OCI-LY3 (cell line): ENCODE data around the gene RNF217.
"Not testable (repeated sequence)": the region's sequence is repeated elsewhere in the genome, so short reads cannot be mapped to it uniquely, and the experiment has no call there.

Experiments used
- H2AFZ ChIP-seq: fragments of 200-600, 300-600 bp; shearing (Covaris generic); 2 replicates; pipeline ENCODE4 v1.6.0; 2014; ENCODE audit warnings: antibody characterized with exemption, low read depth, low read length
- H3K27ac ChIP-seq: fragments of 200-600, 300-600 bp; sonication (generic); 2 replicates; pipeline ENCODE4 v1.5.1; 2014; ENCODE audit warnings: mild to moderate bottlenecking, low read length, moderate library complexity, mixed read lengths
- H3K27me3 ChIP-seq: fragments of 200-600, 300-600 bp; sonication (generic); 2 replicates; pipeline ENCODE4 v1.6.1; 2014; ENCODE audit warnings: low read depth, low read length, mixed read lengths
- H3K36me3 ChIP-seq: fragments of 200-600, 300-600 bp; sonication (generic); replicated peaks from 2 replicates; pipeline ENCODE3; 2014; ENCODE audit warnings: low read depth, low read length, mixed read lengths
- H3K4me1 ChIP-seq: fragments of 300-600, 200-600 bp; sonication (generic); 2 replicates; pipeline ENCODE4 v1.6.1; 2014; ENCODE audit warnings: low read length, mixed read lengths
- H3K4me2 ChIP-seq: fragments of 200-600, 300-600 bp; sonication (generic); 2 replicates; pipeline ENCODE4 v1.6.1; 2014; ENCODE audit warnings: low read length, mixed read lengths
- H3K4me3 ChIP-seq: fragments of 300-600, 200-600 bp; sonication (generic); 2 replicates; pipeline ENCODE4 v1.5.1; 2014; ENCODE audit warnings: antibody characterized with exemption, mild to moderate bottlenecking, low read length, moderate library complexity
- H3K79me2 ChIP-seq: fragments of 300-600, 200-600 bp; shearing (Covaris generic); 2 replicates; pipeline ENCODE4 v1.6.1; 2014; ENCODE audit warnings: mild to moderate bottlenecking, low read length, mixed read lengths
- H3K9ac ChIP-seq: fragments of 300-600, 200-600 bp; shearing (Covaris generic); 2 replicates; pipeline ENCODE4 v1.6.0; 2014; ENCODE audit warnings: mild to moderate bottlenecking, low read length, moderate library complexity
- H3K9me3 ChIP-seq: fragments of 200-600, 300-600 bp; shearing (Covaris generic); 2 replicates; pipeline ENCODE4 v1.6.1; 2014; ENCODE audit warnings: low read length, mixed read lengths; ENCODE audit not compliant: insufficient read depth
- H4K20me1 ChIP-seq: fragments of 200-600, 300-600 bp; sonication (generic); 2 replicates; pipeline ENCODE4 v1.6.1; 2016; ENCODE audit warnings: low read length, mixed read lengths; ENCODE audit not compliant: insufficient read depth
- CTCF ChIP-seq: fragments of 200-600, 300-600 bp; sonication (generic); IDR thresholded peaks from 2 replicates; pipeline ENCODE4 v1.5.1; 2014; ENCODE audit warnings: antibody characterized with exemption, low read length, low read depth
- EZH2phosphoT487 ChIP-seq: fragments of 200-600 bp; shearing (Covaris generic); IDR thresholded peaks from 2 replicates; pipeline ENCODE4 v1.6.1; 2018; ENCODE audit warnings: antibody characterized with exemption, mixed run types, low read depth

Gene RNF217, protein sequence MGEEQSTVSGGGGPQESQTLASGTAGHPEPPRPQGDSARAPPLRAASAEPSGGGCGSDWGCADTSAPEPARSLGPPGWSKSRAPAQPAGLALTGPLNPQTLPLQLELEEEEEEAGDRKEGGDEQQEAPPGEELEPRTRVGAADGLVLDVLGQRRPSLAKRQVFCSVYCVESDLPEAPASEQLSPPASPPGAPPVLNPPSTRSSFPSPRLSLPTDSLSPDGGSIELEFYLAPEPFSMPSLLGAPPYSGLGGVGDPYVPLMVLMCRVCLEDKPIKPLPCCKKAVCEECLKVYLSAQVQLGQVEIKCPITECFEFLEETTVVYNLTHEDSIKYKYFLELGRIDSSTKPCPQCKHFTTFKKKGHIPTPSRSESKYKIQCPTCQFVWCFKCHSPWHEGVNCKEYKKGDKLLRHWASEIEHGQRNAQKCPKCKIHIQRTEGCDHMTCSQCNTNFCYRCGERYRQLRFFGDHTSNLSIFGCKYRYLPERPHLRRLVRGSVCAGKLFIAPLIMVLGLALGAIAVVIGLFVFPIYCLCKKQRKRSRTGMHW

GRCh38 chr6:124961777-124962638 is at the start of gene RNF217:
Gene RNF217, plus strand, starts transcription at chr6:124962437. Its CDS starts 108 bp downstream, at chr6:124962545.
- H3K4me2 ChIP-seq = no peak within 1 kb of the TSS
- no peaks in the 10 kb centered on the region for H4K20me1 ChIP-seq
- H3K9me3 ChIP-seq = no peaks in the 10 kb centered on the region
- H3K36me3 ChIP-seq = no peaks in the 10 kb centered on the region
- H3K9ac ChIP-seq = no peak within 1 kb of the TSS
- no peaks in the 10 kb centered on the region for H3K27me3 ChIP-seq
- H2AFZ ChIP-seq = no peak within 1 kb of the TSS
- H3K4me3 ChIP-seq = no peak within 1 kb of the TSS
- TF ChIP-seq EZH2phosphoT487 (no peak), CTCF (no peak)
- no peaks in the 10 kb centered on the region for H3K79me2 ChIP-seq
- no peak within 1 kb of the TSS for H3K27ac ChIP-seq
- no peaks in the 10 kb centered on the region for H3K4me1 ChIP-seq

DNA sequence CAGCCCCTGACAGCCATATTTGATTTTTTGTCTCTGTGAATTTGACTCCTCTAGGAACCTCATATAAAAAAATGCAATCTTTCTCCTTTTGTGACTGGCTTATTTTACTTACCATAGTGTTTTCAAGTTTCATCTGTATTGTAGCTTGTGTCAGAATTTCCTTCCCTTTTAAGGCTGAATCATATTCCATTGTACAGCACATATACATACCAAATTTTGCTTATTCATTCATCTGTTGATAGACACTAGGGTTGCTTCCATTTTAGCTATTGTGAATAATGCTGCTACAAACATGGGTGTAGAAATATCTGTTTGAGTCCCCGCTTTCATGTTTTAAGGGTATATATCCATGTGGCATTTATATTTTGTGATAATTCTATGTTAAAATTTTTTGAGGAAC is 49.2 kb upstream of the RNF217 start:
- H4K20me1 ChIP-seq = no peaks in the 10 kb centered on the region
- no peaks in the 10 kb centered on the region for H3K27me3 ChIP-seq
- H3K9ac ChIP-seq = no peak overlapping the region
- H3K4me1 ChIP-seq = no peaks in the 10 kb centered on the region
- no peaks in the 10 kb centered on the region for H3K79me2 ChIP-seq
- TF ChIP-seq EZH2phosphoT487 (no peak), CTCF (no peak)
- no peak overlapping the region for H3K4me3 ChIP-seq
- H3K36me3 ChIP-seq = no peaks in the 10 kb centered on the region
- H3K9me3 ChIP-seq = no peaks in the 10 kb centered on the region
- H2AFZ ChIP-seq = no peak overlapping the region
- no peak overlapping the region for H3K4me2 ChIP-seq
- no peak overlapping the region for H3K27ac ChIP-seq

DNA sequence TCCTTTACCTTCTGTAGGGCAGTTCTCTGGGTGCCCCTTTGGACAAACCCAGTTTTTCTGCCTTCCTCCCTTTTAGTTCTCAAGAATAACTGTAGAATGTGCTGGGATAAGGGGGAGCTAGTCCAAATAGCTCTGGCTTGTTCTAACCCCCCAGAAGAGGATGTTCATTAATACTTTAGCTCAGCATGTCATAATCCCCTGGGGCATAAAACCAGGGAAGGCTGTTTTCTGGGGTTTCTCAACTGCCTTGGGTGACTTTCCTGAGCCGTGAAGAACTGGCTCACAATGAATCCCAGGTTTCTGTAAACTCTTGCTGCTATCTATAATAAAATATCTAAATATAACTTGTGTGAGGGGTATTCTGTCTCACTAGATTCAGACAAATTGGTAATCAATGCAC is 44.5 kb upstream of the RNF217 start:
- H4K20me1 ChIP-seq = no peaks in the 10 kb centered on the region
- no peaks in the 10 kb centered on the region for H3K4me1 ChIP-seq
- no peak overlapping the region for H3K4me2 ChIP-seq
- no peaks in the 10 kb centered on the region for H3K27me3 ChIP-seq
- TF ChIP-seq EZH2phosphoT487 = no peak
- no peak for TF ChIP-seq CTCF
- no peaks in the 10 kb centered on the region for H3K36me3 ChIP-seq
- H3K9me3 ChIP-seq = no peaks in the 10 kb centered on the region
- no peak overlapping the region for H2AFZ ChIP-seq
- no peak overlapping the region for H3K4me3 ChIP-seq
- H3K9ac ChIP-seq = no peak overlapping the region
- H3K79me2 ChIP-seq = no peaks in the 10 kb centered on the region
- no peak overlapping the region for H3K27ac ChIP-seq

DNA sequence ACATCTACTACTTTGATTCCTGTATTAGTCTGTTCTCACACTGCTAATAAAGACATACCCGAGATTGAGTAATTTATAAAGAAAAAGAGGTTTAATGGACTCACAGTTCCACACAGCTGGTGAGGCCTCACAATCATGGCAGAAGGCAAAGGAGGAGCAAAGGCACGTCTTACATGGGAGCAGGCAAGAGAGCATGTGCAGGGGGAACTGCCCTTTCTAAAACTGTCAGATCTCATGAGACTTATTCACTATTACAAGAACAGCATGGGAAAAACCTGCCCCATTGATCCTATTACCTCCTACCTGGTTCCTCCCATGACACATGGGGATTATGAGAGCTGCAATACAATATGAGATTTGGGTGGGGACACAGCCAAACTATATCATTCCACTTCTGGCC is 42.5 kb upstream of the RNF217 start:
- not testable (repeated sequence) for H3K36me3 ChIP-seq, H3K4me1 ChIP-seq, H3K79me2 ChIP-seq, H2AFZ ChIP-seq, H3K27ac ChIP-seq, H3K4me2 ChIP-seq, H3K4me3 ChIP-seq, H3K27me3 ChIP-seq, H4K20me1 ChIP-seq, H3K9ac ChIP-seq, H3K9me3 ChIP-seq
